Activated T-helper 9 cell treated with anti-CD3 and anti-CD28 coated beads, Interleukin-2, amount 50 U/mL, for 16 hours (primary cell): ENCODE results near the gene CALHM5.
"Not testable (repeated sequence)": the region's sequence is repeated elsewhere in the genome, so short reads cannot be mapped to it uniquely, and the experiment has no call there.

Experiments
- DNase-seq: peaks from one replicate; pipeline ENCODE4 v3.0.0-alpha.2; 2020; ENCODE audit warnings: low read depth

The CALHM5 gene, protein sequence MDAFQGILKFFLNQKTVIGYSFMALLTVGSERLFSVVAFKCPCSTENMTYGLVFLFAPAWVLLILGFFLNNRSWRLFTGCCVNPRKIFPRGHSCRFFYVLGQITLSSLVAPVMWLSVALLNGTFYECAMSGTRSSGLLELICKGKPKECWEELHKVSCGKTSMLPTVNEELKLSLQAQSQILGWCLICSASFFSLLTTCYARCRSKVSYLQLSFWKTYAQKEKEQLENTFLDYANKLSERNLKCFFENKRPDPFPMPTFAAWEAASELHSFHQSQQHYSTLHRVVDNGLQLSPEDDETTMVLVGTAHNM

DNA sequence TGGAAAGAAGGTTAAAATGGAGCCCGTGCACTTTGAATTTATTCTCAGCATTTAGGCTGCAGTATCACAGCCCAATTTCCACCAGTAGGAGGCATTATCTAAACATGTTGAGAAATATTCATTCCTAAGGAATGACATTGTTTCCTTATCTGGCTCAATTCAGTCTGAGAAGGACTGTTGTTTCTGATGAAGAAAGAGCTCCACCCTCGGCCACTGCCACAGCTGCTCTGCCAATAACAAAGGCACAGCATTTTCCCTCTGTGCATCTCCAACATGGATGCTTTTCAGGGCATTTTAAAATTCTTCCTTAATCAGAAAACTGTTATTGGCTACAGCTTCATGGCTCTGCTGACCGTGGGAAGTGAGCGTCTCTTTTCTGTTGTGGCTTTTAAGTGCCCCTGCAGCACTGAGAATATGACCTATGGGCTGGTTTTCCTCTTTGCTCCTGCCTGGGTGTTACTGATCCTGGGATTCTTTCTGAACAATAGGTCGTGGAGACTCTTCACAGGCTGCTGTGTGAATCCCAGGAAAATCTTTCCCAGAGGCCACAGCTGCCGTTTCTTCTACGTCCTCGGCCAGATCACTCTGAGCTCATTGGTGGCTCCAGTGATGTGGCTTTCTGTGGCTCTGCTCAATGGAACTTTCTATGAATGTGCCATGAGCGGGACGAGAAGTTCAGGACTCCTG is at the start of gene CALHM5:
TSS of gene CALHM5 (plus strand) at position 216 of the 687 bp plus-strand sequence. CDS start at position 274, 58 bp downstream.
- DNase-seq, result no peak

DNA sequence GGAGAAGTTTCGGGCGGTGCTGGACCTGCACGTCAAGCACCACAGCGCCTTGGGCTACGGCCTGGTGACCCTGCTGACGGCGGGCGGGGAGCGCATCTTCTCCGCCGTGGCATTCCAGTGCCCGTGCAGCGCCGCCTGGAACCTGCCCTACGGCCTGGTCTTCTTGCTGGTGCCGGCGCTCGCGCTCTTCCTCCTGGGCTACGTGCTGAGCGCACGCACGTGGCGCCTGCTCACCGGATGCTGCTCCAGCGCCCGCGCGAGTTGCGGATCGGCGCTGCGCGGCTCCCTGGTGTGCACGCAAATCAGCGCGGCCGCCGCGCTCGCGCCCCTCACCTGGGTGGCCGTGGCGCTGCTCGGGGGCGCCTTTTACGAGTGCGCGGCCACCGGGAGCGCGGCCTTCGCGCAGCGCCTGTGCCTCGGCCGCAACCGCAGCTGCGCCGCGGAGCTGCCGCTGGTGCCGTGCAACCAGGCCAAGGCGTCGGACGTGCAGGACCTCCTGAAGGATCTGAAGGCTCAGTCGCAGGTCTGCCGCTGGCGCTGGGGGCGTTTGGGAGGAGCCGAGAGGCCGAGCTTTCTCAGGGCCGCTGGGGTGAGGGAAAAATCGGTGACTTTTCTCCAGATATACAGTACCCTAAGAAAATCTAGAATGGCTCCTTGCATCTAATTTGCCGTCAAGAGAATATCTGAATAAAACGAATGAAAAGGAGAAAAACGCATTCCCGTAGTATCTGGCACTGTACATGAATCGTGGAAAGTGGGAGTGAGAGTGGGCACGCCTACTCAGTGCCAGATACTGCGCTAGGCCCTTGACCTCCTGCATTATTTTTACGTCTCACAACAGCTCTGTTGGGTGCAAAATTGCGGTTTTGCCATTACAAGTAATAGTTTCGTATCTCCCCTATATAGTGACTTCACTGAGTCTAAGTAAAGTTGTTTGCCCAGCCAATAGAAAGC is 49.2 kb upstream of the CALHM5 start:
- DNase-seq, result peak; percentile 37

DNA sequence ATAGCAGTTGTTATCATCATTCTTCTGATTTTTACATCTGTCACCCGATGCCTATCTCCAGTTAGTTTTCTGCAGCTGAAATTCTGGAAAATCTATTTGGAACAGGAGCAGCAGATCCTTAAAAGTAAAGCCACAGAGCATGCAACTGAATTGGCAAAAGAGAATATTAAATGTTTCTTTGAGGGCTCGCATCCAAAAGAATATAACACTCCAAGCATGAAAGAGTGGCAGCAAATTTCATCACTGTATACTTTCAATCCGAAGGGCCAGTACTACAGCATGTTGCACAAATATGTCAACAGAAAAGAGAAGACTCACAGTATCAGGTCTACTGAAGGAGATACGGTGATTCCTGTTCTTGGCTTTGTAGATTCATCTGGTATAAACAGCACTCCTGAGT is 48.1 kb upstream of the CALHM5 start:
- no peak for DNase-seq

DNA sequence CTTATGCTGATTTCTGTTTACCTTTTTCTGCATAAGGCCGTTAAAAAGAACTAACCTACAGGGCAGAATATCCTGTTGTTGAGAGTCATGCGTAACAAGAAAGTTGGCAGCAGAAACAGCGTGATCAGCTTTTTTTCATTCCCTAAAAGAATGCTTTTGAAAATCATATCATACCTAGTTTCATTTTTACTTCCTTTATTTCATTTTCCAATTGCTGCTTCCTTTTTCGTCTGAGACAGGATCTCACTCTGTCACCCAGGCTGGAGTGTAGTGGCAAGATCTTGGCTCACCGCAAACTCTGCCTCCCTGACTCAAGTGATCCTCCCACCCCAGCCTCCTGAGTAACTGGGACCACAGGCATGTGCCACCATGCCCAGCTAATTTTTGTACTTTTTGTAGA is 46.2 kb upstream of the CALHM5 start:
- DNase-seq, result no peak

DNA sequence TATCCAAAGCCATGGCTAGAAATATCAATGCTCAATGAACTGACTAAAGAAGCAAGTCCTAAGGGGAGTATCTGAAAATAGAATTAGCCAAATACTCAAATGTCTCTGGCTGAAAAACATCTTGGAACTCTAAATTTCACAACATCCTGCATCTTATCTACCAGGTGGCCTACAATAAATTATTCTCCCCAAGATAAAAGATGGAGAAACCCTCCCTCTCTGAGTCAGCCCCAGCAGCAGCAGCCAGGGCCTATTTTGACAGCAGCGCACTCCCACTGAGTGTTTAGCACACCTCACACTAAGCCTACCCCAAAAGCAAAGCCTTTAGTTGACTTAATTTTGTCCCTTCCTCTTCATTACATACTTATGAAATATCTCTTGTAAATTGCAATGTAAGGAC is 44.3 kb upstream of the CALHM5 start:
- no peak for DNase-seq

DNA sequence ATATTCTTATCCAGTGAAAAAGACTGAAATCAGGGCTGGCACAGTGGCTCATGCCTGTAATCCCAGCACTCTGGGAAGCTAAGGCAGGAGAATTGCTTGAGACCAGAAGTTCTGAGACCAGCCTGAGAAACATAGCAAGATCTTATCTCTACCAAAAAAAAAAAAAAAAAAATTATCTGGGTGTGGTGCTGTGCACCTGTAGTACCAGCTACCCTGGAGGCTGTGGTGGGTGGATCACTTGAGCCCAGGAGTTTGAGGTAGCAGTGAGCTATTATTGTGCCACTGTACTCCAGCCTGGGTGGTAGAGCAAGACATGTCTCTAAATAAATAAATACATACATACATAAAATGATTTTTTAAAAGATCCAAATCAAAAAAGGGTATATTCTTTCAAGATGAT is 43.9 kb upstream of the CALHM5 start:
- DNase-seq, result no peak

DNA sequence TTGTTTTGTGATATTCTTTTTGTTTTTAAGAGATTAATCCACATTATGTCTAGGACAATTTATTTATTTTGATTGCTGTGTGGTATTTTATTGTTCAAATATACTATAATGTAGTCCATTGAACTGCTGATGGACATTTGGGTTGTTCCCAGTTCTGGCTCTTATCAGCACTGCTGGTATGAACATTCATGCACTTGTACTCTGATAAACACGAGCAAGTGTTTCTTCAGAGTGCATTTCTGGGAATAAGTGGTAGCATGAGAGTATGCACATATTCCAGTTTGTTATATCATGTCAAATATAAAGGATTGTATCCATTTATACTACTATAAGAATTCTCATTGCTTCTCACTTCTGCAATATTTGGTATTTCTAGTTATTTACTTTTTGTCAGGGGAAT is 43.1 kb upstream of the CALHM5 start:
- no peak for DNase-seq

DNA sequence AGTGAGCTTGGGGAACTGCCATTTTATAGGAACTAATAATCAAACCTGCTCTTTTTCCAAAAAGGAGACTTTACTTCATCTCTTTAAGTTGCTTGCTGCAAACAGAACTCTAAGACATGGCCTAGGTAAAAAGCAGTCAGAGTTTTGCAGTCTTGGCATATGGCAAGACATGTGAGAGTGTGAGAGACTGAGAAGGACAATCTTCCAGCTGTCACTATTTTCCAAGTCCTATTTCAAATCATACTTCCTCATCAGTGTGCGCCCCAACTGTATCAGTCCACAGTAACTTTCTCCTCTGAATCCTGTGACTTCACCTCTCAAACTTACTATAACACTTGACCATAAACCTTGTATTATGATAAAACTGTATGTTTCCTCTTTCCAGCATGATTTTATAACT is 39.9 kb upstream of the CALHM5 start:
- no peak for DNase-seq

DNA sequence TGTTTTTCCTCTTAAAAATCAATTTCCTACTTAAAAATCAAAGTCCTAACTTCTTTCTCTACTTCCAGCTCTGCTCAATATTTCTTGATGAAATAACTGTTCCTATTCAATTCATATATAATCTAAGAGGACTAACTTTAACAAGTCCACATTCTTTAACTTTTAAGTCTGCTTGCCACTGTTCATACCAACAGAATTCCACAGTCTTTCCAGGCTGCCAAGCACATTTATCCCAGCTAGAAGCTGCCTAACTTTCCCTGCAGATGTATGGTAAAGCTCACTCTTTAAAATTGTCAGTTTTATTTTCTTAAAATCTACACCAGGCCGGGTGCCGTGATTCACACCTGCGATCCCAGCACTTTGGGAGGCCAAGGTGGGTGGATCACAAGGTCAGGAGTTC is 38.7 kb upstream of the CALHM5 start:
- no peak for DNase-seq

DNA sequence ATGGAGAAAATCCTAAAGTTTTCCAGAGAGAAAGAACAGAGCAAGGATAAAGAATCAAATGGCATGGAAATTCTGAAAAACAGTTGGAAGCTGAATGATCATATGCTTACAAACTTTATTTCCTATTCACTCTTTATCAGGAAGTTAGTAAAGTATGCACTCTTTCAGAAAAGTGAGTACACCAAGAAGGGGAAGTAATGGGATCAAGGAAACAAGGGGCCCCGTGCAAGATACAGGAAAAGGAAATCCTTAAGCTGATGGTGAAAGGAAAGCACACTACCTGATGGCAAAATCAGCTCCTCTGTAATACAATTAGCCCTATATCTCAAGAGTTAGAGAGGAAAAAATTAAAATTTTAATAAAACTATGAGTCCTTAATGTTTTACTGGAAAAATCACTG is 36.3 kb upstream of the CALHM5 start:
- no peak for DNase-seq

DNA sequence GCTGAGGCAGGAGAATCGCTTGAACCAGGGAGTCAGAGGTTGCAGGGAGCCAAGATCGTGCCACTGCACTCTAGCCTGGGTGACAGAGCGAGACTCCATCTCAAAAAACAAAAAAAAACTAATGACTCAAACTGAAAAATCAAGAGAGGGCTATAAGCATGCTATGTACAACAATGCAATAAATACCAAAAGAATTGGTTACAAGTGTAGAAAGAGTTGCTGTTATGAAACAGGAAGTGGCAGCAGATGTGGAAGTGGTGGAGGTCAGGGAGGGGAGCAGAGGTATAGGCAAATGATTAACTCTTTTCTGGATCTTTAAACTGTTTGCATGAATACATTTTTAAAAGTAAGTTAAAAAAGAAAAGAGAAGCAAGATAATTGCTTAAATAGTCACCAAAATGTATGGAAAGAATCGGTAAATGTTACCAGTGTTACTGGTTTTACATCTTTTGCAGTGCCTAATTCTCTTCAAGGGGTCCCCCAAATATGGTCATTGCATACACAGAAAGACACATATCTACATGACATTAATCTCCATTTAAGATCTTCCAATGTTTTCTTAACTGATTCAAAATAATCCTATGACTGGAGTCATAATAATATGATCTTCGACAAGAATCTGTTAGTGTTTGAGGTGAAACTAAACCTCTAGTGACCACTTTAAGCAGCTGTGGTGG is 35.3 kb upstream of the CALHM5 start:
- DNase-seq, result no peak

DNA sequence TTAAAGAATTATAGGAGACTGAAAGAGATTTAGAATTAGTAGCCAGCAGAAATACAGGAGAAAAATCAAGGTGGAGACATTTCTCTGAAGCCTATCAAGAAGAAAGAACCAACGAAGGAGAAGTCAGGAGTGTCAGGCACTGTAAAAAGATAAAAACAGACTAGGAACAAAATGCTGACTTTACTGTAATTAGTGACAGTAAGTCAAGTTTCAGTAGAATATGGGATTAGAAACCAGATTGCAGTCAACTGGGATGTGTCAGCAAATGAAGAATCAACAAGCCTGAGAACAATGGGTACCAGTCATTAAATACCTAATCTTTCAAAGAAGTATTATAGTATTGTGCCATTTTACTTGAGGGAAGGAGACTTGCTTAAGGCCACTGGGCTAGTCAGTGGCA is 28.7 kb upstream of the CALHM5 start:
- DNase-seq, result no peak

DNA sequence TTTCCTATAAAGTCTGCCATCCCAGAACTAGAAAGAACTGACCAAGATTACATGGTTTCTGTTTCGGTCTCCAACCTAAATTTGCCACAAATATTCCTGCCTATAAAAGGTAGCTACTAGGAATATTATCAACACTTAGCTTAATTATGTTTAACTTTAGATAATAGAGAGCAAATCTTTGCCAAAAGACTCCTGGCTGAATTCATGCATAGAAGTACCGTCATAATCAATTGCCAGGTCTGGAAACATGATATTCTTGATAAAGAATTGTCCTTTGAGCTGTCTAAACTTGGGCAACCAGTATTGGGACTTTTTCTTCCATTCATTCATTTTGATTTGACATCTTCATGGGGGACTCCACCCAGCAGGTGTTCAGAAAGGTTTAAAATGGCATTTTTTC is 27.8 kb upstream of the CALHM5 start:
- no peak for DNase-seq

DNA sequence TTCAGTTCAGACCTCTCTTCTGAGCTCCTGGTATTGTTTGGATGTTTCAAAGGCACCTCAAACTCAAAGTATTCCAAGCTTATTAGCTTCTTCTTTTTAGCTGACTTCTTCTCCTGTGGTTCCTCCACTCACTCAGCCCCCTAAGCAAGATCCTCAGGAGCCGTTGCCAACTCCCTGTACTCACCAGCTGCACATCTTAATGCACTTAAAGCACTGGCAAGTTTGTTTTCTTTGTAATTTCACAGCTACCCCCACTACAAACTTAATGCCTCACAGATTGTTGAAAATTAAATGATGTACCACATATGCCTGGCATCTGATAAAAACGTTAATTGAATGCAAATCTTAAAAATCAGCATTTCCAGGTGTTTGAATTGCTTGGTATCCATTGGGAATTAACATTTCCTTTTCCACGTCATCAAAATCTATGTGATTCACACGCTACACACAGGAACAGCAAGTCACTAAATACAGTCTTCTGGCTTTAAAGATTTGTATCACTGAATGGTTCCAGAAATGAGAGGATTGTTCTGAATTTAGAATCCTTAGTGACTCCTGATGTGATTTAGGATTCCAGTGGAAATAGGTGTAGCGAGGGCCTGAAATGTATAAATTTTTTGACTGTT is 25.8 kb upstream of the CALHM5 start:
- DNase-seq, result no peak

DNA sequence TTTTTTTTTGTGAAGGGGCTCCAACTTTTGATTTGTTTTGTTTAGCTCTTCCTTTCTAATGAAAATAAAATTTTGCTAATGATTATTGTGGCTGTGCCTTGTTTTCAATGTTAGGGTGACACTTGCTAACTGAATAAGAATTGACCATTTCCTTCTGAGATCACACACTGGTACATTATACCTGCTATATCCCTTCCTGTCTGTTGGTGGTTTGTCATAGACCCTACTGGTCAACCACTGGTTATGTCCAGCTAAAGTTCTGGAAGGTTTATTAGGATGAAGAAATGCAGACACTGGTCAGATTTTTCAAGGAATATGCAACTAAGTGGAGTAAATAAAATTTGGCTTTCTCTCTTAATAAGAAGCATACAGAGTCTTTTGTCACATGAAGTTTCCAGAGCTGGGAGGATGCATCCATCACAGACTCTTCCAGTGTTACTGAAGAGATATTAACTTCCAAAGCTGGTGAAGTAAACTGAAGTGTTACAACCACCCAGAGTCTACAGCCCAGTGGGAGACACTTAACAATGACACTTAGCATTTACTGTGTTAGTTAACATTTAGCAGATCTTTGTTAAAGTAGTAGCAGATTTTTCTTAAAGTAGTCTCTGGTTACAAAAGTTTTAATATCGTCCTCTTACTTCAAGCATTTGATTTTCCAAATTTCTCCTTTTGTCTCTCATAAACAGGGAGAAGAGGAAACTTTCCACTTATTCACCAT is 19.7 kb upstream of the CALHM5 start:
- DNase-seq, result no peak

DNA sequence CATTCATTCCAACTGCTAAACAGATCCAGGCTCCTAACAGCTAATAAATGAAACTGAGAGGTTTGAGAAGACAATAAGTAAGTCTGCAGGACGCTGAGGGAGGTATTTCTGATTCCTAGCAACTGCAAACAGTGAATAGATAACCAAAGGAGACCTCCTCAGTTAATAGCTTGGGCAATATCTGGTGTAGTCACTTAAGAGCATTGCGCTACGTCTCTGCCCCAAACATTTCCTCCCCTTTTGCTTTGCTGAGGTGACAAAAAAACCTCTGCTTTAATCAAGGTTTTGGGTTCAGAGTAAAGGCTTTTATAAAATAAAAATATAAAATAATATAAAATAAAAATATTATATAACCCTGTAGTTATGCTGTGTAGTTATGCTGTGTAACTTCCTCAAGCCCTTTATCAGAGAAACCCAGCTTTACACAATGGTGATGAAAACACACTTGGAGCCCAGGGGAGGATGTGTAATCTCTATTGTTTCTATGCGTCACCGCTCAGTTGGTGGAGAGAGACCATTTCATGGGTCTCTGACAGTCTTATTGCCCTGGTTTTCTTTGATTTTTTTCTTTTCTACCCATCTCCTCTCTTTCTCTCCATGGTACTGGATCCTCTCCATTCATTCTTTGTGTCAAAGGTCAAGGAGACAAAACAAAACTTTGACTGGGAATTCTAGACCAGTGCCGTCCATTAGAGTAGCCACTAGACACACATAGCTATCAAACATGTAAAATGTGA is 18.9 kb upstream of the CALHM5 start:
- DNase-seq, result no peak

DNA sequence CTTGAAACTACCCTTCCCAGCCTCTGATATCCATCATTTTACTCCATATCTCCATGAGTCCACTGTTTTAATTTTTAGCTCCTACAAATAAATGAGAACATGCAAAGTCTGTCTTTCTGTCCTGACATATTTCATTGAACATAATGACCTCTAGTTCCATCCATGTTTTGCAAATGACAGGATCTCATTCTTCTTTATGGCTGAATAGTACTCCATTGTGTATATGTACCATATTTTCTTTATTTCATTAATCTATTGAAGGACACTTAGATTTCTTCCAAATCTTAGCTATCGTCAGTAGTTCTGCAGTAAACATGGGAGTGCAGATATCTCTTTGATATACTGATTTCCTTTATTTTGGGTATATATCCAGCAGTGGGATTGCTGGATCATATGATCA is 16.3 kb upstream of the CALHM5 start:
- DNase-seq, result not testable (repeated sequence)

DNA sequence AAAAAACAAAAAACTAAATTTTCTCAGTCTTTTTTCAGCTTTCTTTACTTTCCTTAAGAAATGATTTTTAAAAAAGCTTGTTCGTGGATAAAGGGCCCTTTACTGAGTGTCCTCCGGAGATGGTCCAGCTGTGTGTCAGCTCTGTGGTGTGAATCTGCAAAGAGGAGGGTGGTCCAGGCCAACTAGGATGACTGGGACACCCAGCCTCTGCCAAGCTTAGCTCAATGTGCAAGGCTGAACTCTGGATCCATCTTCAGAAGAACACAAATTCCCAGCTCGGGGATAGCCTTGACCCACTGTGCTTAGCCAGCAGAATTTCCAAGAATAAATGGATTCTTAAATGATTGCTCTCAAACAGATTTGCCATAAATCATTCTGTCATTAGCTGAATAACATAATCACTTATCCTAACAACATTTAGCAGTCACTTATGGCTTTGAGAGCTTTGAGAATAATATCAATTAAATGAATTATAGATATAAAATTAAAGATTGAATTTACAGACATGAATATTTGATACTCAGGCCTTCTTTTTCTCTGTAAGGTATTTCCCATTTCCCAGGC is 14.2 kb upstream of the CALHM5 start:
- no peak for DNase-seq

DNA sequence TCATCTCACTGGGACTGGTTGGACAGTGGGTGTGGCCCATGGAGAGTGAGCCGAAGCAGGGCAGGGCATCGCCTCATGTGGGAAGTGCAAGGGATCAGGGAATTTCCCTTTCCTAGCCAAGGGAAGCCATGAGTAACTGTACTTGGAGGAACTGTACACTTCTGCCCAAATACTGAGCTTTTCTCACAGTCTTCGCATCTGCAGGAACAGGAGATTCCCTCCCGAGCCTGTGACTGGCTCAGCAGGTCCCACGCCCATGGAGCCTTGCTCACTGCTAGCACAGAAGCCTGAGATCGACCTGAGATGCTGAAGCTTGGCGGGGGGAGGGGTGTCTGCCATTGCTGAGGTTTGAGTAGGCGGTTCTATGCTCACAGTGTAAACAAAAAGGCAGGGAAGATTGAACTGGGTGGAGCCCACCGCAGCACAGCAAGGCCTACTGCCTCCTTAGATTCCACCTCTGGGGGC is 10.4 kb upstream of the CALHM5 start:
- DNase-seq, result no peak

DNA sequence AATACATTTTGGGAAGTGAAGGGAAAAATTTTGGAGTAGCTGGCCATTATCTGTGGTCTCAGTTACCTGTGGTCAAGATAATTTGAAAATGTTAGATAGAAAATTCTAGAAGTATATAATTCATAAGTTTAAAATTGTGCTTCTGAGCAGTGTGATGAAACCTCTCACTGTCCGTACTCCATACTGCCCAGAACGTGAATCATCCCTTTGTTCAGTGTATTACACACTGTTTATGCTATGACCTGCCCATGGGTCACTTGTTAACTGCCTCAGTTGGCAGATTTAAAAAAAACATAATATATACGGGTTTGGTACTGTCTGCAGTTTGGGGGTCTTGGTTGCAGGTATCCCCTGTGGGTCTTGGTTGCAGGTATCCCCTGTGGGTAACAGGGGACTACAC is 4.1 kb upstream of the CALHM5 start:
- DNase-seq, result no peak
